H9 (cell line): Measurements from ENCODE around the gene EXOC6. TPM values are rescaled to one million over a fixed set of nuclear protein-coding genes. Genes with fewer than 3 reads are reported as not detected.
A peak's percentile ranks its signal among the peaks of the same experiment; 100 is the strongest.

ENCODE experiments used
- DNase-seq: peaks from one replicate; pipeline ENCODE4 v3.0.0-alpha.2; 2017
- H2AFZ ChIP-seq: one replicate; pipeline ENCODE4 v1.6.1; 2013; ENCODE audit warnings: mild to moderate bottlenecking, low read length, control low read depth, moderate library complexity
- H2AK5ac ChIP-seq: 2 replicates; pipeline ENCODE4 v1.6.1; 2013; ENCODE audit warnings: low read length, control low read depth, mixed read lengths; ENCODE audit not compliant: insufficient read length
- H2BK120ac ChIP-seq: one replicate; pipeline ENCODE4 v1.6.1; 2013; ENCODE audit warnings: low read depth, mild to moderate bottlenecking, low read length, control low read depth, inconsistent platforms; ENCODE audit not compliant: poor library complexity, severe bottlenecking
- H2BK12ac ChIP-seq: 2 replicates; pipeline ENCODE4 v1.6.1; 2013; ENCODE audit warnings: low read length, control low read depth, mixed read lengths, low read depth; ENCODE audit not compliant: insufficient read length
- H2BK15ac ChIP-seq: 2 replicates; pipeline ENCODE4 v1.6.1; 2013; ENCODE audit warnings: low read depth, low read length, control low read depth
- H2BK20ac ChIP-seq: one replicate; pipeline ENCODE4 v1.6.1; 2013; ENCODE audit warnings: low read depth, mild to moderate bottlenecking, low read length, control low read depth, inconsistent platforms; ENCODE audit not compliant: poor library complexity, severe bottlenecking
- H2BK5ac ChIP-seq: 2 replicates; pipeline ENCODE4 v1.6.1; 2013; ENCODE audit warnings: low read length, control low read depth, mixed read lengths; ENCODE audit not compliant: insufficient read length
- H3K14ac ChIP-seq: 2 replicates; pipeline ENCODE4 v1.6.1; 2013; ENCODE audit warnings: low read length, control low read depth; ENCODE audit not compliant: insufficient read depth
- H3K18ac ChIP-seq: 2 replicates; pipeline ENCODE4 v1.6.1; 2013; ENCODE audit warnings: low read depth, mild to moderate bottlenecking, mixed read lengths, low read length, control low read depth; ENCODE audit not compliant: insufficient read length
- H3K23ac ChIP-seq: 2 replicates; pipeline ENCODE4 v1.6.1; 2013; ENCODE audit warnings: low read length, control low read depth, mixed read lengths, low read depth; ENCODE audit not compliant: insufficient read length
- H3K23me2 ChIP-seq: 2 replicates; pipeline ENCODE4 v1.6.1; 2013; ENCODE audit warnings: low read depth, mild to moderate bottlenecking, mixed read lengths, low read length, control low read depth; ENCODE audit not compliant: insufficient read length, poor library complexity, severe bottlenecking
- H3K27ac ChIP-seq: 2 replicates; pipeline ENCODE4 v1.5.1; 2013; ENCODE audit warnings: low read length, control low read depth, mixed read lengths, low read depth; ENCODE audit not compliant: insufficient read length
- H3K27me3 ChIP-seq: 2 replicates; pipeline ENCODE4 v1.6.1; 2013; ENCODE audit warnings: low read length, control low read depth, inconsistent platforms; ENCODE audit not compliant: insufficient read depth
- H3K4ac ChIP-seq: 2 replicates; pipeline ENCODE4 v1.6.1; 2013; ENCODE audit warnings: low read depth, mild to moderate bottlenecking, control low read depth, inconsistent platforms, low read length, moderate library complexity
- H3K4me1 ChIP-seq: 2 replicates; pipeline ENCODE4 v1.6.1; 2013; ENCODE audit warnings: low read length, control low read depth, inconsistent platforms; ENCODE audit not compliant: insufficient read depth
- H3K4me2 ChIP-seq: 2 replicates; pipeline ENCODE4 v1.6.1; 2013; ENCODE audit warnings: low read length, control low read depth, mixed read lengths; ENCODE audit not compliant: insufficient read length, insufficient read depth
- H3K56ac ChIP-seq: 2 replicates; pipeline ENCODE4 v1.6.1; 2013; ENCODE audit warnings: low read depth, mild to moderate bottlenecking, mixed read lengths, low read length, control low read depth; ENCODE audit not compliant: insufficient read length
- H3K79me1 ChIP-seq: 2 replicates; pipeline ENCODE4 v1.6.1; 2013; ENCODE audit warnings: low read depth, mild to moderate bottlenecking, moderate library complexity, low read length, control low read depth, inconsistent platforms; ENCODE audit not compliant: insufficient read depth, poor library complexity, severe bottlenecking
- H3K79me2 ChIP-seq: 2 replicates; pipeline ENCODE4 v1.6.1; 2013; ENCODE audit warnings: low read length, control low read depth, inconsistent platforms; ENCODE audit not compliant: insufficient read depth
- H3K9ac ChIP-seq: 2 replicates; pipeline ENCODE4 v1.6.1; 2013; ENCODE audit warnings: low read length, control low read depth, mixed read lengths; ENCODE audit not compliant: insufficient read length; ENCODE audit errors: extremely low read depth
- H3K9me3 ChIP-seq: one replicate; pipeline ENCODE4 v1.6.1; 2013; ENCODE audit warnings: low read depth, low read length, inconsistent platforms; ENCODE audit not compliant: control insufficient read depth
- H3T11ph ChIP-seq: one replicate; pipeline ENCODE4 v1.6.1; 2013; ENCODE audit warnings: mild to moderate bottlenecking, low read length, control low read depth, inconsistent platforms
- H4K20me1 ChIP-seq: one replicate; pipeline ENCODE4 v1.6.1; 2013; ENCODE audit not compliant: control insufficient read depth, insufficient read length, insufficient read depth
- H4K5ac ChIP-seq: 2 replicates; pipeline ENCODE4 v1.6.1; 2013; ENCODE audit warnings: low read depth, mild to moderate bottlenecking, mixed read lengths, low read length, control low read depth; ENCODE audit not compliant: insufficient read length
- H4K8ac ChIP-seq: replicated peaks from 2 replicates; pipeline ENCODE4 v1.6.1; 2013; ENCODE audit warnings: low read length, control low read depth, mixed read lengths, low read depth; ENCODE audit not compliant: insufficient read length
- H4K91ac ChIP-seq: 2 replicates; pipeline ENCODE4 v1.6.1; 2013; ENCODE audit warnings: low read depth, mild to moderate bottlenecking, moderate library complexity, mixed read lengths, low read length, control low read depth; ENCODE audit not compliant: insufficient read length
- H3K27ac Mint-ChIP-seq, 3 experiments: 2 replicates in 2 of 3; 3 replicates in 1 of 3; pipeline ENCODE4 v1.8.0; 2020 to 2021; ENCODE audit warnings: mixed read lengths in 3 of 3, mild to moderate bottlenecking in 1 of 3, moderate library complexity in 1 of 3
- H3K27me3 Mint-ChIP-seq: 2 replicates; pipeline ENCODE4 v1.8.0; 2021; ENCODE audit warnings: low read depth, mild to moderate bottlenecking, moderate library complexity, mixed read lengths
- H3K36me3 Mint-ChIP-seq, 3 experiments: 2 replicates in 2 of 3; 3 replicates in 1 of 3; pipeline ENCODE4 v1.8.0; 2020 to 2021; ENCODE audit warnings: low read depth in 3 of 3, mixed read lengths in 3 of 3; ENCODE audit not compliant: insufficient read depth in 1 of 3
- H3K4me1 Mint-ChIP-seq, 2 experiments: 2 replicates each; pipeline ENCODE4 v1.8.0; 2020; ENCODE audit warnings: mixed read lengths in 2 of 2
- H3K4me3 Mint-ChIP-seq, 2 experiments: 2 replicates in 1 of 2; 3 replicates in 1 of 2; pipeline ENCODE4 v1.8.0; 2020 to 2021; ENCODE audit warnings: mild to moderate bottlenecking in 2 of 2, mixed read lengths in 2 of 2, moderate library complexity in 1 of 2
- H3K9me3 Mint-ChIP-seq, 2 experiments: 2 replicates in 1 of 2; 3 replicates in 1 of 2; pipeline ENCODE4 v1.8.0; 2020; ENCODE audit warnings: mild to moderate bottlenecking in 2 of 2, mixed read lengths in 2 of 2, moderate library complexity in 1 of 2
- WGBS: extraction: QIAGEN DNeasy Blood & Tissue Kit; methylation state at CpG from one replicate; pipeline ENCODE4 v1.1.7; 2013; ENCODE audit warnings: missing lambda C conversion rate, low lambda C conversion rate, mixed read lengths; ENCODE audit not compliant: insufficient read length; ENCODE audit errors: extremely low coverage; 5-methylcytosine and 5-hydroxymethylcytosine counted together
- total RNA-seq: library from RNA; stranded (reverse); gene quantifications from 2 replicates; pipeline ENCODE4 v1.2.1, GENCODE V29; 2021
- TF ChIP-seq, protein P1 (sequence below): fragments of 200-600 bp; sonication (generic); conservative IDR thresholded peaks from 3 replicates; pipeline ENCODE4 v1.8.0; 2021; ENCODE audit warnings: antibody characterized with exemption, mild to moderate bottlenecking

EXOC6 gene
- total RNA-seq, 1 experiment from 2014 or later, result 9.0 TPM

DNA sequence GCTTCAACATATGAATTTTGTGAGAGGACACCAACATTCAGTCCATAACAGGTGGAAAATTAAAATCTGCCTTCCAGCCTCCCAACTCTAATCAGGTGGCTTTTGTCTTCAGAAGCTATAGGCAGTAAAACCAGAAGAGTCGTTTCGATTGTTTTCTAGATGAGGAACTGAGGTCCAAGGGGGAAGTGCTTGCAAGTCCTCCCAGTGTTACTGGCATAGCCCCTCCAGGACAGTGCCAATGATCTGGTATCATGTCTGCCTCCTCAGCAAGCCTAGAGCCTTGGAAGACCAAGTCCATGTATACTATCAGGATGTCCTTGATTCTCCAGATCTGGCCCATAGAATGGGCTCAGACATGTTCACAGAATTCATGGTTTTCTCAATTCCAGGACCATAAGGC is 242.3 kb downstream of the EXOC6 start:
- Histone ChIP-seq H2BK5ac (no peak overlapping the region), H4K91ac (no peak overlapping the region), H3K4me2 (no peak overlapping the region), H3K18ac (no peak overlapping the region), H3K79me1 (no peaks in the 10 kb centered on the region), H3K9me3 (no peaks in the 10 kb centered on the region), H3K27ac (no peak overlapping the region), H3K23ac (no peak overlapping the region), H3K4ac (no peak overlapping the region), H2AK5ac (no peak overlapping the region), H3T11ph (no peak overlapping the region), H2BK12ac (no peak overlapping the region), H4K8ac (no peak overlapping the region), H3K4me1 (peaks cover 5% of the 10 kb centered on the region; the same call in 1 of the 2 replicates), H3K9ac (no peak overlapping the region), H3K14ac (no peak overlapping the region), H3K27me3 (no peaks in the 10 kb centered on the region), H3K23me2 (no peaks in the 10 kb centered on the region), H2BK120ac (no peak overlapping the region), H3K79me2 (no peaks in the 10 kb centered on the region), H2AFZ (no peak overlapping the region), H4K20me1 (no peaks in the 10 kb centered on the region), H3K56ac (no peak overlapping the region), H4K5ac (no peak overlapping the region), H2BK20ac (no peak overlapping the region), H2BK15ac (no peak overlapping the region)
- H3K4me3 Mint-ChIP-seq, result no peak overlapping the region
- H3K27ac Mint-ChIP-seq, result peak overlapping the region in 1 of 3 experiments; percentile 35; a peak in 1 of 7 replicates
- no CpG with 5 or more reads among the region's 2 CpGs for WGBS
- TF ChIP-seq, protein P1, sequence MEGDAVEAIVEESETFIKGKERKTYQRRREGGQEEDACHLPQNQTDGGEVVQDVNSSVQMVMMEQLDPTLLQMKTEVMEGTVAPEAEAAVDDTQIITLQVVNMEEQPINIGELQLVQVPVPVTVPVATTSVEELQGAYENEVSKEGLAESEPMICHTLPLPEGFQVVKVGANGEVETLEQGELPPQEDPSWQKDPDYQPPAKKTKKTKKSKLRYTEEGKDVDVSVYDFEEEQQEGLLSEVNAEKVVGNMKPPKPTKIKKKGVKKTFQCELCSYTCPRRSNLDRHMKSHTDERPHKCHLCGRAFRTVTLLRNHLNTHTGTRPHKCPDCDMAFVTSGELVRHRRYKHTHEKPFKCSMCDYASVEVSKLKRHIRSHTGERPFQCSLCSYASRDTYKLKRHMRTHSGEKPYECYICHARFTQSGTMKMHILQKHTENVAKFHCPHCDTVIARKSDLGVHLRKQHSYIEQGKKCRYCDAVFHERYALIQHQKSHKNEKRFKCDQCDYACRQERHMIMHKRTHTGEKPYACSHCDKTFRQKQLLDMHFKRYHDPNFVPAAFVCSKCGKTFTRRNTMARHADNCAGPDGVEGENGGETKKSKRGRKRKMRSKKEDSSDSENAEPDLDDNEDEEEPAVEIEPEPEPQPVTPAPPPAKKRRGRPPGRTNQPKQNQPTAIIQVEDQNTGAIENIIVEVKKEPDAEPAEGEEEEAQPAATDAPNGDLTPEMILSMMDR, result no peak
- H3K9me3 Mint-ChIP-seq, result peaks cover 0 to 3% of the 10 kb centered on the region in 2 experiments; a peak in 4 of 5 replicates
- H3K27me3 Mint-ChIP-seq, result no peaks in the 10 kb centered on the region; the same call in 1 of the 2 replicates
- DNase-seq, result no peak
- H3K4me1 Mint-ChIP-seq, result peaks cover 32 to 38% of the 10 kb centered on the region in 2 experiments
- H3K36me3 Mint-ChIP-seq, result peaks cover 0 to 5% (median 2%) of the 10 kb centered on the region in 3 experiments; a peak in 3 of 7 replicates
